Measurements from ENCODE around the gene LPCAT1. TPM values are rescaled to one million over a fixed set of nuclear protein-coding genes. Genes with fewer than 3 reads are reported as not detected.
A peak's percentile ranks its signal among the peaks of the same experiment; 100 is the strongest.
"Not testable (repeated sequence)": the region's sequence is repeated elsewhere in the genome, so short reads cannot be mapped to it uniquely, and the experiment has no call there.

The LPCAT1 gene
- total RNA-seq, 1 donor from 2014 or later, result 119 TPM

- DNase-seq (ENCODE audit: low spot score), result no peak
These were observed 44.1 kb downstream of the LPCAT1 start for GRCh38 chr5:1479581-1480188.

GRCh38 chr5:1479066-1479465 is 44.7 kb downstream of the LPCAT1 start:
- no peak for DNase-seq (ENCODE audit: low spot score)

GRCh38 chr5:1478271-1479035 is 45.3 kb downstream of the LPCAT1 start:
- DNase-seq (ENCODE audit: low spot score), result no peak

GRCh38 chr5:1477341-1477740 is 46.4 kb downstream of the LPCAT1 start:
- peak; percentile 68 for DNase-seq (ENCODE audit: low spot score)

GRCh38 chr5:1476967-1477310 is 46.8 kb downstream of the LPCAT1 start:
- no peak for DNase-seq (ENCODE audit: low spot score)

GRCh38 chr5:1476181-1476966 is 47.4 kb downstream of the LPCAT1 start:
- DNase-seq (ENCODE audit: low spot score), result no peak

- DNase-seq (ENCODE audit: low spot score), result not testable (repeated sequence)
These were observed 48.2 kb downstream of the LPCAT1 start for GRCh38 chr5:1475544-1475900.

- no peak for DNase-seq (ENCODE audit: low spot score)
These were observed 48.8 kb downstream of the LPCAT1 start for GRCh38 chr5:1474866-1475543.

GRCh38 chr5:1474183-1474839 is 49.4 kb downstream of the LPCAT1 start:
- DNase-seq (ENCODE audit: low spot score), result no peak

GRCh38 chr5:1473746-1474145 is 50.0 kb downstream of the LPCAT1 start:
- DNase-seq (ENCODE audit: low spot score), result no peak

GRCh38 chr5:1472964-1473628 is 50.7 kb downstream of the LPCAT1 start:
- no peak for DNase-seq (ENCODE audit: low spot score)

- DNase-seq (ENCODE audit: low spot score), result no peak
These were observed 51.5 kb downstream of the LPCAT1 start for GRCh38 chr5:1471997-1472963.

GRCh38 chr5:1471240-1471853 is 52.4 kb downstream of the LPCAT1 start:
- DNase-seq (ENCODE audit: low spot score), result no peak

GRCh38 chr5:1470762-1471211 is 53.0 kb downstream of the LPCAT1 start:
- DNase-seq (ENCODE audit: low spot score), result peak; percentile 83

GRCh38 chr5:1468629-1469527 is 54.9 kb downstream of the LPCAT1 start:
- DNase-seq (ENCODE audit: low spot score), result no peak

- no peak for DNase-seq (ENCODE audit: low spot score)
These were observed 55.5 kb downstream of the LPCAT1 start for GRCh38 chr5:1468247-1468612.

GRCh38 chr5:1467341-1468246 is 56.2 kb downstream of the LPCAT1 start:
- DNase-seq (ENCODE audit: low spot score), result no peak

Data from mucosa of gallbladder (tissue), 1 donor.